OCI-M2 (cell line): ENCODE results near the gene CDH23.
"Not testable (repeated sequence)": the region's sequence is repeated elsewhere in the genome, so short reads cannot be mapped to it uniquely, and the experiment has no call there.

ENCODE experiments used
- DNase-seq: peaks from one replicate; lab custom pipeline; 2025; ENCODE audit not compliant: unreplicated experiment; lab: John Stamatoyannopoulos, UW

CDH23 gene

DNA sequence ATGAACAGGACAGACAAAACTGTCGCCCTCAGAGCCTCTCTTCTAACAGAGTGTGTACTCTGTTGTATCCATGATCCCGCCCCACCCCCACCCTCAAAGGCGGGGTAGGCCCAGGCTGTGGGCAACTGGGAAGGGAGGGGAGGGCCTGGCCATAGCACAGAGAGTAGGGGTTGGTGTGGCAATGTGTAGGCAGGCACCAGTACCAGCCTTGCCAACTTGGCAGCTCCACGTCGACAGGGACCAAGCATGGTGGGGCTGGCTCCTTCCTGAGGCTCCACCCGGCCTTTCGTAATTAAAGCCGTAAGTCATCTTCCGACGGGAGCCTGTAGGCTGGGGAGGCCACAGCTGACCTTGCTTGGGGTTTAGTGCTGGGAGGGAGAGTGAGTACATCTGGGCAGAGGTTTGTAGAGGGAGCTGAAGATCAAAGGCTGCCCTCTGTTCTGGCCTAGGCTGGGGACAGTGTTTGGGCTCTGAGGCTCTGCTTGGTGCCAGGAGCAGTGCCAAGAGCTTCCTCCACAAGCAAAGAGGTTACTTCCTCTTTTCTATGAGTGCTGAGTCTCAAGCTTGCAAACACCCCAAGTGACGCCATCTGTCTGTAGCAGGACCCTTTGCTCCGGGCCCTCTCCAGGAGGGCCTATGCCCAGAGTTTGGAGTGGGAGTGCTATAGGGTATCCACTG is 201.2 kb downstream of the CDH23 start:
- no peak for DNase-seq

GRCh38 chr10:71598621-71599055 is 201.9 kb downstream of the CDH23 start:
- no peak for DNase-seq

GRCh38 chr10:71599518-71599917 is 202.8 kb downstream of the CDH23 start:
- no peak for DNase-seq

GRCh38 chr10:71600242-71600641 is 203.5 kb downstream of the CDH23 start:
- DNase-seq: not testable (repeated sequence)

GRCh38 chr10:71600849-71601248 is 204.1 kb downstream of the CDH23 start:
- DNase-seq: no peak

DNA sequence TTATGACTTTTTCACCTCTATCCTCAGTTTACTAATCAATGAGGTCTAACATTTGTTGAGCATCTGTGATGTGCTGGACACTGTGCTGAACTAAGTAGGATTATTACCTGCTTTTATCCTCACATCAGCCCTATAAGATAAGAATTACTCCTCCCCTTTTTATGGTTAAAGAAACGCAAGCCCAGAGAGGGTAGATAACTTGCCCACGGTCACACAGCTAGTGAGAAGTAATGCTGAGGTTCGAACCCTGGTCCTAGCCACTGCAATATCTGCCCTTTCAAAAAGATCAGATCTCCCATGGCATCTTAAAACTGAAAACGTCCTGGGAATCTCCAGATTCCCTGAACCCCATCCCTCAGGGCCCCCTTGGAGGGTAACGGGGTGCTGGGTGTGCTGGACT is 204.6 kb downstream of the CDH23 start:
- no peak for DNase-seq

- no peak for DNase-seq
Observed at GRCh38 chr10:71603150-71603549, 206.4 kb downstream of the CDH23 start.

GRCh38 chr10:71603754-71604153 is 207.0 kb downstream of the CDH23 start:
- no peak for DNase-seq

DNA sequence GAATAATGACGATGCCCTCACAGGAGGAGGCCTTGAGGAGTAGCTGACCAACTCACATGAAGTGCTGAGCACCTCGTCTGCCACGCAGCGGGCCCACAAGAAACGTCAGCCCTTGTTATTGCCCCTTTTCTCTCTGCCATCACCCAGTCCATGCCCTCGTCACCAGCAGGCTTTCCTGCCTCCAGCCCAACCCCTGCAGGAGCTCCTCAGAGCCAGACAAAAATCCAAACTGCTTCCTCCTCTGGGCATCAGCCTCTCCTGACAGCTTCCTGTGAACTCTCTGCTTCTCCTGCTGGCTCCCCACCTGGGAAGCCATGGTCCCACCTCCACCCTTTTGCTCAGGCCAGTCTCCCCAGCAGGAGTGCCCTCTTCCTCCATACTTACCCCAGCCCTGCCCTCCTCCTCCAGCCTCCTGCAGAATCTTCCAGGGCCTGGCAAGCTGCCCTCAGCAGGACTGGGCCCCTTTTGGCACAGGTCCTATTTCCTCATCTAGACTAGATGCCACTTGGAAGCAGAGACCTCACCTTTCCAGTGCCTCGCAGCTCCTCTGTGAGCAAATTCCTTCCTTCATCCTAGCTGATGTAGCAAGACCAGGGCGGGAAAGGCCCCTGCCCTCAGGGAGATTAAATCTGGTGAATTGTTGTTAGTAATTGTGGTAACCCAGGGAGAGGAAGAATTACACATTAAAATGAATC is 207.8 kb downstream of the CDH23 start:
- DNase-seq: no peak

DNA sequence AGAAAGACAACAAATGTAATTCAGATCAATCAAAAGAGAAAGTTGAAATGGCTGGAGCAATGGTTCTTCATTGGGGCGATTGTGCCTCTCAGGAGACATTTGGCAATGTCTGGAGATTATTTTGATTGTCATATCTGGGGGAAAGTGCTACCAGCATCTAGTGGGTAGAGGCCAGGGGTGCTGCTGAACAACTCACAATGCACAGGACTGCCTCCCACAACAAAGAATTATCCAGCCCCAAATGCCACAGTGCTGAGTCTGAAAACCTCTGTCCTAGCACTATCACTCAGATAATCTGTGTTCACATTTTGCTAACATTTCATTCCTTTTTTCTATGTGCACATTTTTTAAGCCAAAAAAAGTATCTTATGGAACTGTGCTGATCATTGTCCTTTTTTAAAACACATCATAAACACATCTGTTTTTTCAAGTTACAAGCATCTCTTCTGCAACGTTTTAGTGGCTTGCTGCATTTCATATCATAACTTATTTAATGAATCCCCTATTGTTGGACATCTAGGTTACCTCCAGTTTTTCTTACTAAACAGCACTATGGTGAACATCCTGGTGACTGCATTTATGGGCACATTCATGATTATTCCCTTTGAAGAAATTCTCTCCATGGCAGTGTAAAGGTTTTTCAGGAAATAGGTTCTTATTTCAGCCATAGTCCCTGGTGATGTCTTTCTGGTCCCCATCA is 208.7 kb downstream of the CDH23 start:
- no peak for DNase-seq

DNA sequence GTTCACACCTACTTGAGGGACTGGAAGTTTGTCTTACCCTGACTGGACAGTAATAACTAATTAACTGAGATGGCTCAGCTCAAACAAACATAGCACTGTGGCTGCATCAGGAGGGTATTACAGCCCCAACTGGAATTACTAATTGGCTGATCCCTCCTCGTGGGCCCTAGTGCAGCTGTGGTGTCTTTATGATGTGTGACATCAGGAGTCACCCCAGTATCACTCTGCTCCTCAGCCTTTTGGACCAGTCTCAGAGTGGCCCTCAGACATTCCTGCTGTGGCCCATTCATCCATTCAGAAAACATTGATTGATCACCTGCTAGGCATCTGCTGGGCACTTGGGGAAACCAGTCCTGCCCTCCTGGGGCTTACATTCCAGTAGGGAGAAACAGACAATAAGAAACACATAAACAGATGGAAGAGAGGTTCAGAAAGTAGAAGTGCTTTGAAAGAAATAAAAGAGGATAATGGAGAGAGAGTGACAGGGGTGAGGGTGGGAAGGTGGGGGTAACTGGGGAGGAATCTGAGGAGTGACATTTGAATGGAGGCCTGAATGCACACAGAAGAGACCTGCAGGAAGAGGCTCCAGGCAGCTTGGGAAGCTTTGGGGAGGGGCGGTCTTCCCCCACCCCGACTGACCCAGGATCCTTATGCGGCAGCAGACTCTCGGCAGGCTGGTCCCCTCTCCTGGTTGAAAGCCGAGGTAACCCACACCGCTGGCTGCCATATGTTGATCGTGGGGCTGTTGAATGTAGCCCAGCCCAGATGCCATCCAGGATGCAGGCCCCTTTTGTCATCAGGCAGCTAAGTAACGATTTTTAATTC is 209.7 kb downstream of the CDH23 start:
- no peak for DNase-seq

GRCh38 chr10:71607082-71607443 is 210.3 kb downstream of the CDH23 start:
- DNase-seq: no peak

DNA sequence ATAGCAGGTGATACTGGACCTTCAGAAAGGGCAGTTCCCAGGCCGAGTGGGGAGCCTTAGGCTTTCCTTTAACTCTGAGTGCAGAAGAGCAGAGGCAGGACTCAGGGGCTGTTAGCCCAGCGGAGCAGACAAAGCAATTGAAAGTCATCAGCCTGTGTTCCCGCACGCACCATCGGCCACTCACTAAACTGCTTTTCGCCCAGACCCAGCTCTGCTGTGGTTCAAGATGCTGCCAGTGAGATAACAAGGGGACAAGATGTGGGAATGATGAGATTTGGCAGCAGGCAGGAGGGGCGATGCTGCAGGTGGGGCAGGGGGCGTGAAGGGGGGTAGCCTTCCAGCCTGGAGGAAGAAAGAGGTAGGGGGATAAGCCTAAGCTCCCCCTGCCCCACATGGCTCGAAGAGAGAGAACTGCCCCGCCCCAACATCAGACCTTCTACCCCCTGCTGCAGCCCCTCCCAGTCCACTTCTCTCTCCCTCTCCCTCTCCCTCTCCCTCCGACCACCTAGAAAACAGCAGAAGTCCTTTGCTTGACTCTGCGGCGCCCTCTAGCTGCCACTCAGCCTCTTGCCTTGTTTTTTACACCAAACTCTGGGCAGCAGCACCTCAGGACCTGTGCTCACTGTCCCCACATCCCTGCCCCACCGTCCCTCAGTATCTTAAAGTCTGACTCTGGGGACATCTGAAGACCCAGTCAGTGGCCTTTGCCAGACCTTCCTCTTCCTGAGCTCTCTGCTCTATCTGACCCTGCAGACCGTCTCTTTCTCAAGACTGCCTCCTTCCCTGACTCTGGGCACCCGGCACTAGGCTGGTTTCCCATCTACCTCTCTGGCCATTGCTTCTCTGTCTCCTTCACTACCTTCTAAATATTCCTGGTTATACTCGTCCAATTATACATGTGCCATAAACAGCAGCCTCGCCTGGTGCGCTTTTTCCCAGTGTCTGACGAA is 212.4 kb downstream of the CDH23 start:
- peak; percentile 22 for DNase-seq

- no peak for DNase-seq
Observed at GRCh38 chr10:71610651-71611050, 213.9 kb downstream of the CDH23 start.

DNA sequence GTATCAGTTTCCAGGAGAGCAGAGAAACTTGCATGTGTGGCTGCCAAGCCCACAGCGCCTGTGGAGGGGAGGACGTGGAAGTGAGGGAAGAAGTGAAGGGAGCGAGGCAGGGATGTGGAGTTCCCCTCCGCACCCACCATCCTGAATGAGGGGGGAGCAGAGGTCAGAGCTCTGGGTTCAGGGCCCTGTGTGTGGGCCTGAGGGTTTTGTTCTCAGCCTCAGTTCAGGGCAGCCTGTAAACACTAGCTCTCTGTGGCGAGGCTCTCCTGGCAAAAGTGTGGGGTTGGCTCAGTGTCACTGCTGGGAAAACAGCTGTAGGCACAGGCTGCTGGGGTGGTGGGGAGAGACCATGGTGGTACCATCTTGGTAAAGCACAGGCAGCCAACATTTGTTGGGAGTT is 214.4 kb downstream of the CDH23 start:
- no peak for DNase-seq

DNA sequence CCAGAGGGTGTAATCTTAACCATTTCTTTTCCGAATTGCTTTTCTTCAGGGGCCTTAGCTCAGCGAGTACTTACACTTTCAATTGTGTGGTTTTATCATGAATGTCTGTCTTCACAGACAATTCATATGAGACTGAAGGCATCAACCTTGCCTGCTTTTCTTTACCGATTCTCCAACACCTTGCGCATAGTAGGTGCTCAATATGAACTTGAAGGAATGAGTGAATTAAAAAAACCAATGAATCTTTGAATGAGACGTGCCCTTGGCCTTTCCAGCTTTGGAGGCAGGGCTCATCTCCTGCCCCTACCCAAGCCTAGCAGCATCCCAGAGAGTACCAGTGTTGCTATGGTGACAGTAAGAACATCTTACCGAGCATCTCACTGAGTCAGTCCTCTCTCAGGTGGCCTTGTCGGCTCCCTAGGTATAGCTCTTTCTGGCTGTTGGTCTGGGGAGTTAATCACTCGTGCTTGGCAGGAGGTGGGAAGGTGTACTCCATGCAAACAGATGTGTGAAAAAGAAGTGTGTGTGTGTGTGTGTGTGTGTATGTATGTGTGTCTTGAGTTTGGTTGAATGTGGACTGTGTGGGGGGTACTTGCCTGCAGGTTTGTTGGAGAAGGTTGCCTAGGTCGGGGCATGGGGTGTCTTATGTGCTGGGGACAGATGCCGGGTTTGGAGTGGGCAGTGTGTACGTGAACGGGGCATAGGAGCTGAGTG is 215.1 kb downstream of the CDH23 start:
- no peak for DNase-seq

GRCh38 chr10:71613261-71613777 is 216.6 kb downstream of the CDH23 start:
- DNase-seq: no peak

DNA sequence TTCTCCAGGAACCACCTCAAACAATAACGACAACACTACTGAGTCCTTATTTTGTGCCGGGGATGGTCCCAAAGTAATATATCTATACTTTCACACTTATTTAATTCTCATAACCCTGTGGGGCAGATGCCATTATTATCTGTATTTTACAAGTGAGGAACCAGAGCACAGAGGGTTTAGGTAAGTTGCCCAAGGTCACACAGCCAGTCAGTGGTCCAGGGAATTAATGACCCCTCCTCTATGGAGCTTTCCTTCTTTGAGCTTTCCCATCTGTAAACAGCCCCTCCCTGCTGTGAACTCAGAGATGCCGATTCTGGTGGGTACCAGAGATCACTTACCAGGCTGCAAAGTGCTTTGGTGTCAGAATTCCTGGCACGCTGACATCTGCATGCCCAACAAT is 217.2 kb downstream of the CDH23 start:
- no peak for DNase-seq

- DNase-seq: no peak
Observed at GRCh38 chr10:71614946-71615345, 218.2 kb downstream of the CDH23 start.
